HEK293 (cell line): ENCODE data around the gene RPL19.

Source experiments
- CTCF ChIA-PET: fragments of 350-600 bp; formaldehyde crosslinking; extraction: SDS; loops from one replicate; lab custom pipeline; 2021; ENCODE audit warnings: antibody characterized with exemption; lab: Yijun Ruan, JAX
- POLR2A ChIA-PET: fragments of 300-600 bp; formaldehyde crosslinking; extraction: SDS; loops from one replicate; lab custom pipeline; 2020; ENCODE audit warnings: antibody characterized with exemption, inconsistent platforms; lab: Yijun Ruan, JAX
- H3K27ac ChIP-seq: fragments of 200-500 bp; sonication (Bioruptor generic); 2 replicates; pipeline ENCODE4 v1.5.1; 2014; ENCODE audit warnings: low read depth, low read length, control low read depth, inconsistent platforms; ENCODE audit errors: extremely low read depth
- H3K36me3 ChIP-seq, 2 experiments: fragments of 200-500 bp in 1 of 2; sonication (Bioruptor generic) in 1 of 2; 1 replicate in 1 of 2; 2 replicates in 1 of 2; pipeline ENCODE4 v1.5.1; 2014 to 2017; ENCODE audit warnings: inconsistent platforms in 2 of 2, low read length in 2 of 2; ENCODE audit not compliant: control insufficient read depth in 2 of 2, insufficient read depth in 1 of 2
- H3K4me1 ChIP-seq: fragments of 200-500 bp; sonication (Bioruptor generic); 2 replicates; pipeline ENCODE4 v1.5.1; 2014; ENCODE audit warnings: mild to moderate bottlenecking, low read length, inconsistent platforms; ENCODE audit not compliant: control insufficient read depth, insufficient read depth
- H3K4me3 ChIP-seq: 2 replicates; pipeline ENCODE4 v1.5.1; 2011; ENCODE audit warnings: low read depth, mild to moderate bottlenecking, control low read depth, low read length, moderate library complexity
- H3K9me3 ChIP-seq: fragments of 200-500 bp; sonication (Bioruptor generic); 2 replicates; pipeline ENCODE4 v1.5.1; 2014; ENCODE audit warnings: low read depth, low read length, inconsistent platforms; ENCODE audit not compliant: control insufficient read depth, insufficient read depth
- HOXA7 ChIP-seq: sonication (generic); formaldehyde crosslinking; IDR thresholded peaks from 2 replicates; pipeline ENCODE4 v1.8.1; 2022; ENCODE audit warnings: missing genetic modification reagents, borderline replicate concordance
- KLF10 ChIP-seq: fragments of 450-650 bp; IDR thresholded peaks from 2 replicates; pipeline ENCODE4 v1.5.1; 2018; ENCODE audit warnings: missing biosample characterization, mild to moderate bottlenecking, missing genetic modification characterization
- KLF7 ChIP-seq: fragments of 450-650 bp; formaldehyde crosslinking; IDR thresholded peaks from 2 replicates; pipeline ENCODE4 v1.5.1; 2016; ENCODE audit warnings: missing biosample characterization, missing genetic modification characterization, borderline replicate concordance
- ZIC2 ChIP-seq: fragments of 450-650 bp; formaldehyde crosslinking; IDR thresholded peaks from 2 replicates; pipeline ENCODE4 v1.5.1; 2016; ENCODE audit warnings: missing biosample characterization, missing genetic modification characterization
- ZNF423 ChIP-seq: fragments of 450-650 bp; formaldehyde crosslinking; IDR thresholded peaks from 2 replicates; pipeline ENCODE4 v1.5.1; 2016; ENCODE audit warnings: missing biosample characterization, missing genetic modification characterization
- ZNF596 ChIP-seq: fragments of 450-650 bp; IDR thresholded peaks from 2 replicates; pipeline ENCODE4 v1.5.0; 2018; ENCODE audit warnings: missing biosample characterization, mild to moderate bottlenecking, missing genetic modification characterization, moderate library complexity
- TF ChIP-seq, protein P1 (sequence below): fragments of 450-650 bp; formaldehyde crosslinking; IDR thresholded peaks from 2 replicates; pipeline ENCODE4 v1.5.1; 2016; ENCODE audit warnings: missing biosample characterization, missing genetic modification characterization
- TF ChIP-seq, protein P2 (sequence below): fragments of 450-650 bp; formaldehyde crosslinking; IDR thresholded peaks from 2 replicates; pipeline ENCODE4 v1.5.1; 2016; ENCODE audit warnings: missing biosample characterization, missing genetic modification characterization
- TF ChIP-seq, protein P3 (sequence below): fragments of 450-650 bp; formaldehyde crosslinking; conservative IDR thresholded peaks from 2 replicates; pipeline ENCODE4 v1.5.1; 2016; ENCODE audit warnings: low read depth, missing biosample characterization, missing genetic modification characterization
- TF ChIP-seq, protein P4 (sequence below): fragments of 450-650 bp; formaldehyde crosslinking; IDR thresholded peaks from 2 replicates; pipeline ENCODE4 v1.5.1; 2016; ENCODE audit warnings: missing biosample characterization, missing genetic modification characterization
- TF ChIP-seq, protein P5 (sequence below): fragments of 450-650 bp; formaldehyde crosslinking; IDR thresholded peaks from 2 replicates; pipeline ENCODE4 v1.5.1; 2017; ENCODE audit warnings: missing biosample characterization, missing genetic modification characterization
- TF ChIP-seq, protein P6 (sequence below): fragments of 450-650 bp; IDR thresholded peaks from 2 replicates; pipeline ENCODE4 v1.5.1; 2018; ENCODE audit warnings: missing biosample characterization, mild to moderate bottlenecking, missing genetic modification characterization
- TF ChIP-seq, protein P7 (sequence below): fragments of 450-650 bp; formaldehyde crosslinking; IDR thresholded peaks from 2 replicates; pipeline ENCODE4 v1.5.1; 2016; ENCODE audit warnings: missing biosample characterization, missing genetic modification characterization

RPL19 gene

DNA sequence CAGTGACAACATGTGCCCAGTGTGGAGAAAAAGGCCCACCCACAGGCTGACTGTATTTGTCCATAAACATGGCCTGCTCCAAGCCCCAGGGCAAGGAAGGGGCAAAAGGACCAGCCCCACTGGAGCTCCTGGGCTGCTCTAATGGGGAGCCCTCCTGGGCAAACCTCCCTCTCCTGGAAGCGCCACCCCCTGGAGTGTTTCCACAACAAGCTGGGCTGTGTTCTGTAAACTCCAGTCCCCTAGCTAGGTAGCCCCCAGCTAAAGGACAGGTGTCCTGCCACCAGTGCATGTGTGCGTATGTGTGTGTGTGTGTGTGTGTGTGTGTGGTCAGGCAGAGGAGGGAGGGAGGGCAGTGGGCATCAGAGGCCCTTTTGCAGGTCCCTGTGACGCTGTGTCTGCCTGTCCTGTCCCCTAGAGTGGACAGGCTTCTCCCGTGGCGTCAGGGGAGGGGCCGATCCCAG, 36.9 kb downstream of the RPL19 start (continued):
- TF ChIP-seq, protein P1, sequence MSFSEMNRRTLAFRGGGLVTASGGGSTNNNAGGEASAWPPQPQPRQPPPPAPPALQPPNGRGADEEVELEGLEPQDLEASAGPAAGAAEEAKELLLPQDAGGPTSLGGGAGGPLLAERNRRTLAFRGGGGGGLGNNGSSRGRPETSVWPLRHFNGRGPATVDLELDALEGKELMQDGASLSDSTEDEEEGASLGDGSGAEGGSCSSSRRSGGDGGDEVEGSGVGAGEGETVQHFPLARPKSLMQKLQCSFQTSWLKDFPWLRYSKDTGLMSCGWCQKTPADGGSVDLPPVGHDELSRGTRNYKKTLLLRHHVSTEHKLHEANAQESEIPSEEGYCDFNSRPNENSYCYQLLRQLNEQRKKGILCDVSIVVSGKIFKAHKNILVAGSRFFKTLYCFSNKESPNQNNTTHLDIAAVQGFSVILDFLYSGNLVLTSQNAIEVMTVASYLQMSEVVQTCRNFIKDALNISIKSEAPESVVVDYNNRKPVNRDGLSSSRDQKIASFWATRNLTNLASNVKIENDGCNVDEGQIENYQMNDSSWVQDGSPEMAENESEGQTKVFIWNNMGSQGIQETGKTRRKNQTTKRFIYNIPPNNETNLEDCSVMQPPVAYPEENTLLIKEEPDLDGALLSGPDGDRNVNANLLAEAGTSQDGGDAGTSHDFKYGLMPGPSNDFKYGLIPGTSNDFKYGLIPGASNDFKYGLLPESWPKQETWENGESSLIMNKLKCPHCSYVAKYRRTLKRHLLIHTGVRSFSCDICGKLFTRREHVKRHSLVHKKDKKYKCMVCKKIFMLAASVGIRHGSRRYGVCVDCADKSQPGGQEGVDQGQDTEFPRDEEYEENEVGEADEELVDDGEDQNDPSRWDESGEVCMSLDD = peak; percentile 52; the same call in 1 of the 2 replicates
- TF ChIP-seq, protein P2, sequence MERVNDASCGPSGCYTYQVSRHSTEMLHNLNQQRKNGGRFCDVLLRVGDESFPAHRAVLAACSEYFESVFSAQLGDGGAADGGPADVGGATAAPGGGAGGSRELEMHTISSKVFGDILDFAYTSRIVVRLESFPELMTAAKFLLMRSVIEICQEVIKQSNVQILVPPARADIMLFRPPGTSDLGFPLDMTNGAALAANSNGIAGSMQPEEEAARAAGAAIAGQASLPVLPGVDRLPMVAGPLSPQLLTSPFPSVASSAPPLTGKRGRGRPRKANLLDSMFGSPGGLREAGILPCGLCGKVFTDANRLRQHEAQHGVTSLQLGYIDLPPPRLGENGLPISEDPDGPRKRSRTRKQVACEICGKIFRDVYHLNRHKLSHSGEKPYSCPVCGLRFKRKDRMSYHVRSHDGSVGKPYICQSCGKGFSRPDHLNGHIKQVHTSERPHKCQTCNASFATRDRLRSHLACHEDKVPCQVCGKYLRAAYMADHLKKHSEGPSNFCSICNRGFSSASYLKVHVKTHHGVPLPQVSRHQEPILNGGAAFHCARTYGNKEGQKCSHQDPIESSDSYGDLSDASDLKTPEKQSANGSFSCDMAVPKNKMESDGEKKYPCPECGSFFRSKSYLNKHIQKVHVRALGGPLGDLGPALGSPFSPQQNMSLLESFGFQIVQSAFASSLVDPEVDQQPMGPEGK (tag by site-specific recombination) = peak; percentile 77
- TF ChIP-seq, protein P3, sequence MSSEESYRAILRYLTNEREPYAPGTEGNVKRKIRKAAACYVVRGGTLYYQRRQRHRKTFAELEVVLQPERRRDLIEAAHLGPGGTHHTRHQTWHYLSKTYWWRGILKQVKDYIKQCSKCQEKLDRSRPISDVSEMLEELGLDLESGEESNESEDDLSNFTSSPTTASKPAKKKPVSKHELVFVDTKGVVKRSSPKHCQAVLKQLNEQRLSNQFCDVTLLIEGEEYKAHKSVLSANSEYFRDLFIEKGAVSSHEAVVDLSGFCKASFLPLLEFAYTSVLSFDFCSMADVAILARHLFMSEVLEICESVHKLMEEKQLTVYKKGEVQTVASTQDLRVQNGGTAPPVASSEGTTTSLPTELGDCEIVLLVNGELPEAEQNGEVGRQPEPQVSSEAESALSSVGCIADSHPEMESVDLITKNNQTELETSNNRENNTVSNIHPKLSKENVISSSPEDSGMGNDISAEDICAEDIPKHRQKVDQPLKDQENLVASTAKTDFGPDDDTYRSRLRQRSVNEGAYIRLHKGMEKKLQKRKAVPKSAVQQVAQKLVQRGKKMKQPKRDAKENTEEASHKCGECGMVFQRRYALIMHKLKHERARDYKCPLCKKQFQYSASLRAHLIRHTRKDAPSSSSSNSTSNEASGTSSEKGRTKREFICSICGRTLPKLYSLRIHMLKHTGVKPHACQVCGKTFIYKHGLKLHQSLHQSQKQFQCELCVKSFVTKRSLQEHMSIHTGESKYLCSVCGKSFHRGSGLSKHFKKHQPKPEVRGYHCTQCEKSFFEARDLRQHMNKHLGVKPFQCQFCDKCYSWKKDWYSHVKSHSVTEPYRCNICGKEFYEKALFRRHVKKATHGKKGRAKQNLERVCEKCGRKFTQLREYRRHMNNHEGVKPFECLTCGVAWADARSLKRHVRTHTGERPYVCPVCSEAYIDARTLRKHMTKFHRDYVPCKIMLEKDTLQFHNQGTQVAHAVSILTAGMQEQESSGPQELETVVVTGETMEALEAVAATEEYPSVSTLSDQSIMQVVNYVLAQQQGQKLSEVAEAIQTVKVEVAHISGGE (tag by site-specific recombination) = no peak
- TF ChIP-seq ZNF423 (tag by site-specific recombination) (0 out of 2 replicates have a peak, but pooled peaks have one; percentile 24), ZIC2 (tag by site-specific recombination) (peak; percentile 80)
- TF ChIP-seq, protein P4, sequence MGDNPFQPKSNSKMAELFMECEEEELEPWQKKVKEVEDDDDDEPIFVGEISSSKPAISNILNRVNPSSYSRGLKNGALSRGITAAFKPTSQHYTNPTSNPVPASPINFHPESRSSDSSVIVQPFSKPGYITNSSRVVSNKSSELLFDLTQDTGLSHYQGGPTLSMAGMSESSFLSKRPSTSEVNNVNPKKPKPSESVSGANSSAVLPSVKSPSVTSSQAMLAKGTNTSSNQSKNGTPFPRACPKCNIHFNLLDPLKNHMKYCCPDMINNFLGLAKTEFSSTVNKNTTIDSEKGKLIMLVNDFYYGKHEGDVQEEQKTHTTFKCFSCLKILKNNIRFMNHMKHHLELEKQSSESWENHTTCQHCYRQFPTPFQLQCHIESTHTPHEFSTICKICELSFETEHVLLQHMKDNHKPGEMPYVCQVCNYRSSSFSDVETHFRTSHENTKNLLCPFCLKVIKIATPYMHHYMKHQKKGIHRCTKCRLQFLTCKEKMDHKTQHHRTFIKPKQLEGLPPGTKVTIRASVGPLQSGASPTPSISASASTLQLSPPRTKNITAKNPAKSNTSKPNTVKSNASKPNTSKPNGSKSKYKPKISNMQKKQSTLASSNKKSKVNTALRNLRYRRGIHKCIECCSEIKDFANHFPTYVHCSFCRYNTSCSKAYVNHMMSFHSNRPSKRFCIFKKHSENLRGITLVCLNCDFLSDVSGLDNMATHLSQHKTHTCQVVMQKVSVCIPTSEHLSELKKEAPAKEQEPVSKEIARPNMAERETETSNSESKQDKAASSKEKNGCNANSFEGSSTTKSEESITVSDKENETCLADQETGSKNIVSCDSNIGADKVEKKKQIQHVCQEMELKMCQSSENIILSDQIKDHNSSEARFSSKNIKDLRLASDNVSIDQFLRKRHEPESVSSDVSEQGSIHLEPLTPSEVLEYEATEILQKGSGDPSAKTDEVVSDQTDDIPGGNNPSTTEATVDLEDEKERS (tag by site-specific recombination) = no peak
- TF ChIP-seq, protein P5, sequence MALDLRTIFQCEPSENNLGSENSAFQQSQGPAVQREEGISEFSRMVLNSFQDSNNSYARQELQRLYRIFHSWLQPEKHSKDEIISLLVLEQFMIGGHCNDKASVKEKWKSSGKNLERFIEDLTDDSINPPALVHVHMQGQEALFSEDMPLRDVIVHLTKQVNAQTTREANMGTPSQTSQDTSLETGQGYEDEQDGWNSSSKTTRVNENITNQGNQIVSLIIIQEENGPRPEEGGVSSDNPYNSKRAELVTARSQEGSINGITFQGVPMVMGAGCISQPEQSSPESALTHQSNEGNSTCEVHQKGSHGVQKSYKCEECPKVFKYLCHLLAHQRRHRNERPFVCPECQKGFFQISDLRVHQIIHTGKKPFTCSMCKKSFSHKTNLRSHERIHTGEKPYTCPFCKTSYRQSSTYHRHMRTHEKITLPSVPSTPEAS (tag by site-specific recombination) = peak; percentile 65

DNA sequence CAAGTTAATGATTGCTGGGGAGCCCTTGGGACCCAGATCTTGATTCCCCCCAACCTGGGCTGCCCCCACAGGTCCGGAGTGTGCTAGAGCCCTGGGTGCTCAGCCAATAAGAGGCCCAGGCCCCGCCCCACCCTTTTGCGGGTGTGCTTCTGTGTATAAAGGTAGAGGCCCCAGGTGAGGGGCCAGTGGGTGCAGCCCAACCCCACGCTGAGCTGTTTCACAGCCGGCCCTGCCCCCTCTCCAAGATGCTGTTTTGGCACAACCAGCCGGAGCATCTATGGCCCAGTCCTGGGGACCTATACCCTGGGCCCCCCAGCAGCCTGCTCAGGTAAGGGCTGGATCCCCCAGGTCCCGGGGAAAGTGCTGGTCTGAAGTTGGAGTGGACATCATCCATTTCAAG, 37.5 kb downstream of the RPL19 start:
- Histone ChIP-seq H3K4me3 (no peak overlapping the region), H3K9me3 (no peaks in the 10 kb centered on the region), H3K36me3 (no peaks in the 10 kb centered on the region), H3K4me1 (no peaks in the 10 kb centered on the region; the same call in 1 of the 2 replicates), H3K27ac (no peak overlapping the region)
- TF ChIP-seq ZNF596 (tag by site-specific recombination) = no peak
- TF ChIP-seq KLF7 (tag by site-specific recombination) = no peak
- TF ChIP-seq, protein P6, sequence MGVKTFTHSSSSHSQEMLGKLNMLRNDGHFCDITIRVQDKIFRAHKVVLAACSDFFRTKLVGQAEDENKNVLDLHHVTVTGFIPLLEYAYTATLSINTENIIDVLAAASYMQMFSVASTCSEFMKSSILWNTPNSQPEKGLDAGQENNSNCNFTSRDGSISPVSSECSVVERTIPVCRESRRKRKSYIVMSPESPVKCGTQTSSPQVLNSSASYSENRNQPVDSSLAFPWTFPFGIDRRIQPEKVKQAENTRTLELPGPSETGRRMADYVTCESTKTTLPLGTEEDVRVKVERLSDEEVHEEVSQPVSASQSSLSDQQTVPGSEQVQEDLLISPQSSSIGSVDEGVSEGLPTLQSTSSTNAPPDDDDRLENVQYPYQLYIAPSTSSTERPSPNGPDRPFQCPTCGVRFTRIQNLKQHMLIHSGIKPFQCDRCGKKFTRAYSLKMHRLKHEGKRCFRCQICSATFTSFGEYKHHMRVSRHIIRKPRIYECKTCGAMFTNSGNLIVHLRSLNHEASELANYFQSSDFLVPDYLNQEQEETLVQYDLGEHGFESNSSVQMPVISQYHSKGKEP (tag by site-specific recombination) = no peak
- TF ChIP-seq, protein P7, sequence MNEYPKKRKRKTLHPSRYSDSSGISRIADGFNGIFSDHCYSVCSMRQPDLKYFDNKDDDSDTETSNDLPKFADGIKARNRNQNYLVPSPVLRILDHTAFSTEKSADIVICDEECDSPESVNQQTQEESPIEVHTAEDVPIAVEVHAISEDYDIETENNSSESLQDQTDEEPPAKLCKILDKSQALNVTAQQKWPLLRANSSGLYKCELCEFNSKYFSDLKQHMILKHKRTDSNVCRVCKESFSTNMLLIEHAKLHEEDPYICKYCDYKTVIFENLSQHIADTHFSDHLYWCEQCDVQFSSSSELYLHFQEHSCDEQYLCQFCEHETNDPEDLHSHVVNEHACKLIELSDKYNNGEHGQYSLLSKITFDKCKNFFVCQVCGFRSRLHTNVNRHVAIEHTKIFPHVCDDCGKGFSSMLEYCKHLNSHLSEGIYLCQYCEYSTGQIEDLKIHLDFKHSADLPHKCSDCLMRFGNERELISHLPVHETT (tag by site-specific recombination) = no peak
- TF ChIP-seq HOXA7 (CRISPR knock-in tag) = no peak
- TF ChIP-seq KLF10 (tag by site-specific recombination) = no peak
- ChIA-PET CTCF (interaction anchor here (0.6 to 20.9 kb wide), 12 partner anchors 8 to 255 kb away, joined by 3 to 733 read pairs (median 4); partner anchors contain the start of genes RPL19 and STAC2), POLR2A (interaction anchor here (1.2 to 6.0 kb wide), 3 partner anchors 12 to 38 kb away, joined by 3 to 47 read pairs (median 42); partner anchors contain the start of genes RPL19 and STAC2)
